Esophagus squamous epithelium (tissue), 5 donors: ENCODE data around the gene NPIPA1. TPM values are rescaled to one million over a fixed set of nuclear protein-coding genes. Genes with fewer than 3 reads are reported as not detected.
"Not testable (repeated sequence)": the region's sequence is repeated elsewhere in the genome, so short reads cannot be mapped to it uniquely, and the experiment has no call there.

Source experiments
- DNase-seq: peaks from one replicate; lab custom pipeline; 2025; lab: John Stamatoyannopoulos, UW
- H3K27ac ChIP-seq, 4 donors: fragments of 200-600 bp; sonication (generic); one replicate each; pipeline ENCODE4 v1.5.1; 2016 to 2019; ENCODE audit warnings: mild to moderate bottlenecking in 1 of 4
- H3K27me3 ChIP-seq, 4 donors: fragments of 200-600 bp; sonication (generic); 1 replicate in 3 of 4; 2 replicates in 1 of 4; pipeline versions ENCODE4 v1.5.1 to v1.6.0; 2017 to 2021; ENCODE audit warnings: antibody characterized with exemption in 1 of 4
- H3K36me3 ChIP-seq, 3 donors: fragments of 200-600 bp; sonication (generic); one replicate each; pipeline ENCODE4 v1.5.1; 2016 to 2019
- H3K4me1 ChIP-seq, 3 donors: fragments of 200-600 bp; sonication (generic); one replicate each; pipeline ENCODE4 v1.5.1; 2017 to 2019
- H3K4me3 ChIP-seq, 4 donors: fragments of 200-600 bp; sonication (generic); 1 replicate in 3 of 4; 2 replicates in 1 of 4; pipeline ENCODE4 v1.5.1; 2016 to 2019; ENCODE audit warnings: mild to moderate bottlenecking in 2 of 4, moderate library complexity in 1 of 4
- H3K9me3 ChIP-seq, 3 donors: fragments of 200-600 bp; sonication (generic); one replicate each; pipeline ENCODE4 v1.5.1; 2016 to 2019
- CTCF ChIP-seq, 6 experiments: fragments of 450-650 bp in 4 of 6; fragments of 200-600 bp in 2 of 6; sonication (generic) in 2 of 6; IDR thresholded peaks; one replicate each; pipeline ENCODE4 v1.5.1; 2016 to 2019; ENCODE audit warnings: antibody characterized with exemption in 6 of 6, mild to moderate bottlenecking in 4 of 6, moderate library complexity in 4 of 6
- POLR2A ChIP-seq, 4 donors: fragments of 450-650 bp; IDR thresholded peaks; one replicate each; pipeline ENCODE4 v1.6.1; 2017; ENCODE audit warnings: antibody characterized with exemption in 4 of 4, mild to moderate bottlenecking in 4 of 4, moderate library complexity in 3 of 4
- WGBS, 2 donors: methylation state at CpG; one replicate each; pipeline ENCODE4 v1.1.5; 2018; 5-methylcytosine and 5-hydroxymethylcytosine counted together
- intact Hi-C: fragments of 100-400 bp; cut with DNase I; formaldehyde crosslinking; loops from one replicate; pipeline ENCODE4 v1.15.0; 2022
- total RNA-seq, 4 donors: library from RNA; depleted of rRNA; stranded (reverse); fragments of >200 nt; gene quantifications; one replicate each; pipeline ENCODE4 v1.1.0, GENCODE V29; 2016
- donor health status: DM: yes; HTN: yes; CAD: no.

The NPIPA1 gene
- total RNA-seq, 4 donors from 2014 or later = 14.5 to 88.7 (median 32.2) TPM

- WGBS, 2 donors = 17 to 27% methylated on average over 2 to 3 of the region's 3 CpGs
- H3K36me3 ChIP-seq, H3K27me3 ChIP-seq, H3K4me3 ChIP-seq, DNase-seq, intact Hi-C loops, H3K9me3 ChIP-seq, H3K4me1 ChIP-seq: not testable (repeated sequence)
- H3K27ac ChIP-seq = peak overlapping the region in 1 of 4 donors; percentile 23
Observed at GRCh38 chr16:14942686-14943085, 5.4 kb downstream of the NPIPA1 start.

- H3K4me1 ChIP-seq = no peaks in the 10 kb centered on the region
- no peaks in the 10 kb centered on the region for H3K36me3 ChIP-seq
- no peak for TF ChIP-seq CTCF (IDR thresholded peaks at IDR 0.05)
- TF ChIP-seq POLR2A (IDR thresholded peaks at IDR 0.05) = no peak
- intact Hi-C loops = no loop called here
- 72 to 89% methylated on average over 16 of the region's 16 CpGs for WGBS, 2 donors
- H3K27ac ChIP-seq = no peak overlapping the region
- H3K9me3 ChIP-seq = no peaks in the 10 kb centered on the region
- no peak overlapping the region for H3K4me3 ChIP-seq
- H3K27me3 ChIP-seq = no peaks in the 10 kb centered on the region
- no peak for DNase-seq
Observed at GRCh38 chr16:14955546-14956231, 18.4 kb downstream of the NPIPA1 start.

GRCh38 chr16:14957576-14958322, 20.5 kb downstream of the NPIPA1 start:
- 95 to 96% methylated on average over 25 to 28 of the region's 28 CpGs for WGBS, 2 donors
- intact Hi-C loops = no loop called here
- no peak overlapping the region for H3K4me3 ChIP-seq
- DNase-seq = no peak
- H3K27ac ChIP-seq = no peak overlapping the region
- no peaks in the 10 kb centered on the region for H3K36me3 ChIP-seq
- peaks cover 0 to 9% (median 0%) of the 10 kb centered on the region in 4 donors for H3K27me3 ChIP-seq
- H3K4me1 ChIP-seq = no peaks in the 10 kb centered on the region
- TF ChIP-seq CTCF (IDR thresholded peaks at IDR 0.05) (no peak), POLR2A (IDR thresholded peaks at IDR 0.05) (no peak)
- H3K9me3 ChIP-seq = no peaks in the 10 kb centered on the region

GRCh38 chr16:14958323-14958600, 21.0 kb downstream of the NPIPA1 start:
- DNase-seq = no peak
- Histone ChIP-seq H3K9me3 (no peaks in the 10 kb centered on the region), H3K27ac (no peak overlapping the region), H3K4me1 (no peaks in the 10 kb centered on the region), H3K27me3 (peaks cover 0 to 9% (median 0%) of the 10 kb centered on the region in 4 donors), H3K36me3 (no peaks in the 10 kb centered on the region), H3K4me3 (no peak overlapping the region)
- TF ChIP-seq POLR2A (IDR thresholded peaks at IDR 0.05) = no peak
- TF ChIP-seq CTCF (IDR thresholded peaks at IDR 0.05) = no peak
- 91% methylated on average over 4 of the region's 4 CpGs for WGBS, 2 donors
- intact Hi-C loops = no loop called here

- no peak for DNase-seq
- intact Hi-C loops = no loop called here
- WGBS, 2 donors = 59 to 69% methylated on average over 7 of the region's 7 CpGs
Observed at GRCh38 chr16:14958970-14959369, 21.7 kb downstream of the NPIPA1 start.

More at GRCh38 chr16:14958970-14959369, 21.7 kb downstream of the NPIPA1 start:
- no peak overlapping the region for H3K4me3 ChIP-seq
- no peaks in the 10 kb centered on the region for H3K4me1 ChIP-seq
- TF ChIP-seq POLR2A (IDR thresholded peaks at IDR 0.05) = no peak
- TF ChIP-seq CTCF (IDR thresholded peaks at IDR 0.05) = no peak
- H3K27me3 ChIP-seq = peaks cover 0 to 16% (median 0%) of the 10 kb centered on the region in 4 donors
- H3K9me3 ChIP-seq = no peaks in the 10 kb centered on the region
- no peak overlapping the region for H3K27ac ChIP-seq
- no peaks in the 10 kb centered on the region for H3K36me3 ChIP-seq
